Activated CD8-positive, alpha-beta memory T cell treated with anti-CD3 and anti-CD28 coated beads for 1 hour (primary cell): ENCODE data around the gene CRTAC1.

ENCODE experiments used
- DNase-seq, 2 donors: peaks; one replicate each; pipeline ENCODE4 v3.0.0-alpha.2; 2020; ENCODE audit warnings: low read depth in 1 of 2; ENCODE audit errors: extremely low read depth in 1 of 2

Gene CRTAC1

DNA sequence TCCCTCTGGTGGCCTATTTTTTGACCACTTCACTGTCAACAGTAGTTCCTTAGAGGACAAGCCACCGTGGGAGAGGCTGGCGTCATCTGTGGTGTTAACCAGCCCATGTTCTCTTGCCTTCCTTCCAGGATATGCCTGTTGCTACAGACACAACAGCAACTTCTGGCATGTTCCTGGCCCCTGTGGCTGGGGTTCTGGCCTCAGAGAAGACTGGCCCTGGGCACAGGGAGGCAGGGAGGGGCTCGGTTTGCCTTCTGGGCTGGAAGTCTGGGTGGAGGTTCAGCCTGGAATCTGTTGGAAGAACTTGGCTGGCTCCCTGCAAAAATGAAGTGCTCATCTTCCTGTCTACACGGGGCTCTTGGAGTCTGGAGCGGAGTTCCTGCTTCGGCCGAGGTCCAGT, 155.0 kb downstream of the CRTAC1 start:
- DNase-seq: no peak

- no peak for DNase-seq
Measured at GRCh38 chr10:97874332-97874731, 156.1 kb downstream of the CRTAC1 start.

- no peak for DNase-seq
Measured at GRCh38 chr10:97873569-97873968, 156.9 kb downstream of the CRTAC1 start.

DNA sequence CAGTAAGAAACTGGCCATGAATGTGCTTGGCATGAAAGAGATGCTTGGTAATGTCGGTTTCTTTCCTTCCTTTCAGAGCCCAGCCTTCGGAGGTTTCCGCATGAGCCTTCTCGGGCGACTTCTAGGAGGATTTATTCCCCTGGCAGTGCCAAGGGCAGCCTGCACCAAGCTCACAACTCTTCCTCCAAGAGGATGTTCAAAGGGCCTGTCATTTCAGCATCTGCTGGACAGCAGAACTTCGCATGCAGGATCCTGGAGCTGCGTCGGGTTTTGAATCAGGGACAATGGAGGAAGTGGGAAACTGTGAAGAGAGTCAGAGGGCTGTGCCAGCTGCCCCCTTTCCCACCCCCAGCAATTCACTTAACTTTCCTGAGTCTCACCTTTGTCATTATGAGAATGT, 159.4 kb downstream of the CRTAC1 start:
- no peak for DNase-seq

- peak; percentile 62 to 63 for DNase-seq
Measured at GRCh38 chr10:97869091-97870042, 161.1 kb downstream of the CRTAC1 start.

- DNase-seq: no peak
Measured at GRCh38 chr10:97868134-97868685, 162.2 kb downstream of the CRTAC1 start.

DNA sequence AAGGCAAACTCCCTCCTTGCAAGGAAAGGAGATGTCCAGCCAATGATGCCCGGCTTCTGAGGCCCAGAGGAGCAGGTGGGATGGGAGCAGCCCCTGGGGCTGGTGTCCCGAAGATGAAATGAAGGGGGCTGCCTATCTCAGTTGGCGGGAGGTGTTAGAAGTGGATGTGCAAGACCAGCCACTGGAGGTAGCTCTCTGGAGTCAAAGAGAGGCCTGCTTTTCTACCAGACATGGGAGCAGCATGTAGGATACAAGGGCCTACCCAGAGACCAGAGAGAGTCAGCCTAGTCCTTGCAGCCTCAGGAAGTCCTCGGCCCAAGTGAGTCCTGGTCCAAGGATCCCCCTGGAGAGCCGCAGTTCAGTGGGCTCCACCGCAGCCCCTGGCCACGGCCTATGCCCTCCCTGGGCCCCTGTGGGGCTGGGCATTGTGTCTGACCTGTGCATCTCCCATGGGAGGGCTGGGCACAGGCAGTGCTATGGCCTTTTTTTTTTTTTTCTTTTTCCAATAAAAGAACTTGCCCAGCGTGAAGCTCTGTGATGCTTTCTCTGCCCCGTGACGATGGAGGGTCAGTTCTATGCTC, 163.1 kb downstream of the CRTAC1 start:
- DNase-seq: no peak

- DNase-seq: no peak
Measured at GRCh38 chr10:97866524-97867219, 163.7 kb downstream of the CRTAC1 start.

GRCh38 chr10:97865488-97865887, 164.9 kb downstream of the CRTAC1 start:
- no peak for DNase-seq

- no peak for DNase-seq
Measured at GRCh38 chr10:97863808-97864207, 166.6 kb downstream of the CRTAC1 start.

DNA sequence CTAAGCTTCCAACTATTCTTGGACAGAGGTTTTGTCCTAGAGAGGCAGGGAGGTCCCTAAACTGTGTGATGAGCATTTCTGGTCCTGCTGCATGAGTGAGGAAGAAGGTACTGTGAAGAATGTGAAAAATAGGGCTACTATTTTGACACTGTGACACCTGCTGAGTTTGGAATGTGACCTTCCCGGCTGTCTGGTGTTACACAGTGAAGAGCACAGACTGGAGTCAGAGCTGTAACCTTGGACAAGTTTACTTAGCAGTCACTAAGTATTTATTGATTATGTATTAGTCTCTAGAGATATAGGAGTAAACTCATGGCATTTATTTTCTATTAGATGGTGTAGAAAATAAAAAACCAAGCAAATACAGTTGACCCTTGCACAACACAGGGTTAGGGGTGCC, 168.5 kb downstream of the CRTAC1 start:
- no peak for DNase-seq

DNA sequence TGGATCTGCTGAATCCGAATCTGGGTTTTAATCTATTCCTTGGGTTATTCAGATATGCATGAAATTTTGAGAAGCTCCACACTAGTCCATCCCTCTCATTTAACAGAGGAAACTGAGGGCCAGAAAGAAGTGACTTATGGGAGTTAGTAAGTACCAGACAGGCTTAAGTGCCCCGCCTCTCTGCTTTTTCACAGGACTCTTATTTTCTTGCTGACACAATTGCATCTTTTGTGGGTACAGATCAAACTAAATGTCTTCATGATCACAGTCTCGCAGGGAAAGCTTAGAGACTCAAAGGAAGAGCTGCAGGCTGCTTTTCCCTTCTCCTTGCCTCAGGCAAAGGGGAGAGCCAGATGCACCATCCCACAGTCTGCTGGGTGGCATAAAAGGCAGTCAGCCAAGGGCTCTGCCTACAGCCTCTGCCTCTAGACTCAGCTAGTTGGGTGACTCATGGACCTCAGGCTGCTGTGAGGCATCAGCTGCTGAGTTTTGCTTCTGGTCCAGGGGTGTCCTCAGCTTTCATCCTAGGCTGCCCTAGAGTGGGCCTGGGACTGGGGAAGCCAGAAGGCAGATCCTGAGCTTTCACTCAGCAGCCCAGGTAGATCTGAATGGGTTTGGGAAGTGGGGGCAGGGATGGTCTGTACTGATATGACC, 169.2 kb downstream of the CRTAC1 start:
- no peak for DNase-seq

GRCh38 chr10:97858001-97858439, 172.4 kb downstream of the CRTAC1 start:
- DNase-seq: no peak

DNA sequence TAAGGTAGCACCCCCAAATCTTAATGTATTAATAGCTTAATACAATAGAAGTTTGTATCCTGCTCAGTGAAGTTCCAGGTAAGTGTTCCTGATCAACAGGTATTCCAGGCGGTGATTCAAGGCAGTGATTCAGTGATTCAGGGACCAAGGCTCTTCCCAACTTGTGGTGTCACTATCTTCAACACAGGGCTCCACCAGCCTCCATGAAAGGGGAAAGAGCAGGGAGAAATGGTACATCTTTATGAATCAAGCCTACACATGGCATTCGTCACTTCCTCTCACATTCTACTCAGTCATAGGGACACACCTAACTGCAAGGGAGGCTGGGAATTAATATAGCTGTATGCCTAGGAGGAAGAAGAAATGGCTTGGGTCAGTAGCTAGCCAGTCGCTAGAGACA, 175.7 kb downstream of the CRTAC1 start:
- DNase-seq: no peak

DNA sequence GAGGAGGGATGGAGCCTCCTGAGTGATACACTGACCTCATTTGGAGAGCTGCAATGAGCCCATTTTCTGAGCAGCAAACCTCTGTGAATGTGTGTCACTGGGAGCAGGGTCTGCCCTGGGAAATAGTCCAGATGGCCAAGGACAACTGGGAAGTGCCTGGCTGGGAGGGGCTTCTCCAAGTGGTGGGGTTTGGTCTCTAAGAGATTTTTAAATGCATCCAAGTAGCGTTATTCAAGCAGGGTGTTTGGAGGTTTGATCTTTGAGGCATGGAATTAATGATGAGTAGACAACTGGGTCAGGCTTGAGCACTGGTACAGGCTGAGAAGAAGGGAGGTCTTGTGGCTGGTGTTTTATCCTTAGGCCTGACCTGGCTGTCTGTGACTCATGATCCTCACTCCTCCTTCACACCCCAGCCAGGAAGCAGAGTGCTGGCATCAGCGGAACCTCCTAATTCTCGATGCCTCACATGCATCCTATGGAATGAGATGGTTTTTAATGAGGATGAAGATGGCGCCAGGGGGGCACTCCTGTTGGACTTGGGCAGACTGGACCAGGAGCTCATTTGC, 177.5 kb downstream of the CRTAC1 start:
- DNase-seq: no peak

DNA sequence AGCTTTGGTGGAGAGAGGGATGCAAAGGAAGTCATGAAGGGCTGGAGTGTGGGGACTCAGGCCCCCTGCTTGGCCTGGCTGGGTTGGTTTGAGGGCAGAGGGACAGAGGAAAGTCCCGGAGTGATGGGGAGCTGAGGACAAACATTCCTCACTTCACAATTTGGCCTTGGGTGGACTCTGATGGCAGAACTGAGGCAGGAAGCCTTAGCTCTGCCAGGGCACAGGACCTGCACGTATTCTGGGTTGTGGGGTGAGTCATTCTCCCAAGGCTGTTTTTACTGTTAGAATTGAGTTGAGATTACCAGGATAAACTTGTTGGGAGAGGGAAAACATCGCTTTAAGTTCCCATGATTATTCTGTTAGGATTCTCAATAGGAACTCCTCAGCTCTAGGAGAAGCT, 178.1 kb downstream of the CRTAC1 start:
- DNase-seq: no peak

- DNase-seq: no peak
Measured at GRCh38 chr10:97851341-97852001, 178.9 kb downstream of the CRTAC1 start.

- DNase-seq: no peak
Measured at GRCh38 chr10:97850446-97850845, 180.0 kb downstream of the CRTAC1 start.

DNA sequence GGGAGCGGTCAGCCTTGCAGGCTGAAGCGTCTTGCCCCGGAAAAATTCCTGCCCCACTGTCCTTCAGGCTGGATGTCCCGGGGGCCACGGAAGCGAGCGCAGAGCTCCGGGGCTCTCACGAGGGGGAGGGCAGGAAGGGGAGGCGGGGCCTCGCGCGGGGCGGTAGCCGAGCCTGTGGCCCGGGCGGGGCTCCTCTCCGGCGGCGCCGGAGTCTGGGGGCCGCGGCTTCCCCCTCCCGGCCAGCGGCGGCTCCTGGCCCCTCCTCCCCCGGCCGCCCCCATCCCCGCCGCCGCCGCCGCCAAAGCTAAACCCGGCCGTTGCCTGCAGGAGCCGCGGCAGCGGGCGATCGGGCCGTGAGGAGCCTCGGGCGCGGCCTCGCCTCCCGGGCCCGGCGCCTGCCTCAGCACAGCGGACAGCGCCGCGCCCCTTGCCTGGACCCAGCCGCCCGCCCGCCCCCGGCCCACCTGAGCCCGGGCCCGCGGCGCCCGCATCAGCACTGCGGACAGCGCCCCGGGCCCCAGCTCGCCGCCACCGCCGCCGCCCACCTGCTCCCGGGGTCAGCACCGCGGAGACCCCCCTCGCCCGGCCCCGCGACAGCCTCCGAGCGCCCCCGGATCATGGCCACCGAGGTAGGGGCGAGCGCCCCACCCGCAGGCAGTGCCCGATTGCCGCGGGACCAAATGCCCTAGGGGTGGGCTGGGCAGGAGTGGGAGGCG, 180.6 kb downstream of the CRTAC1 start, which contains the start of gene GOLGA7B:
GOLGA7B (plus strand) TSS at position 157 of the 716 bp plus-strand sequence; CDS start at position 618, 461 bp downstream.
- DNase-seq: peak in 1 of 2 donors; percentile 51
